ENCODE results near the gene PHOSPHO2. TPM values are rescaled to one million over a fixed set of nuclear protein-coding genes. Genes with fewer than 3 reads are reported as not detected.

The PHOSPHO2 gene
- total and polyA plus RNA-seq, 10 of the 15 experiments (the other 5 are each of a cell fraction or from before 2014, with no cell fraction given) = 2.7 to 7.6 (median 4.2) TPM

DNA sequence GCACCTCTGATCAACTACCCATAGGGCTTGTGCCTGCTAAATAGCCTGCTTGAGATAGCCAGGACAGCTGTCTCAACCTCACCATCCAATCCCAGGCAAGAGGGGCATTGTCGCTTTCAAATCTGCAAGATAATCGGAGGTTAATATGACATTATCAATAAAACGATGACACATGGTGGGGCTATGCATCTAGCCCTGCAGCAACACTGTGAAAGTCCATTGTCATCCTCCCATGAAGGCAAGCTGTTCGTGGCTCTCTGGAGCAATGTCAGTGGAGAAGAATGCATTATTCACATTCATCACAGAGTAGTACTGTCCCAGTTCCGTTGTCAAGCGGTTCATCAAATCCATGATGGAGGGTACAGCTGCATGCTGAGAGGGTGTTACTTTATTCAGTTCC, 20.4 kb downstream of the PHOSPHO2 start (continued):
- TF ChIP-seq, protein P1, sequence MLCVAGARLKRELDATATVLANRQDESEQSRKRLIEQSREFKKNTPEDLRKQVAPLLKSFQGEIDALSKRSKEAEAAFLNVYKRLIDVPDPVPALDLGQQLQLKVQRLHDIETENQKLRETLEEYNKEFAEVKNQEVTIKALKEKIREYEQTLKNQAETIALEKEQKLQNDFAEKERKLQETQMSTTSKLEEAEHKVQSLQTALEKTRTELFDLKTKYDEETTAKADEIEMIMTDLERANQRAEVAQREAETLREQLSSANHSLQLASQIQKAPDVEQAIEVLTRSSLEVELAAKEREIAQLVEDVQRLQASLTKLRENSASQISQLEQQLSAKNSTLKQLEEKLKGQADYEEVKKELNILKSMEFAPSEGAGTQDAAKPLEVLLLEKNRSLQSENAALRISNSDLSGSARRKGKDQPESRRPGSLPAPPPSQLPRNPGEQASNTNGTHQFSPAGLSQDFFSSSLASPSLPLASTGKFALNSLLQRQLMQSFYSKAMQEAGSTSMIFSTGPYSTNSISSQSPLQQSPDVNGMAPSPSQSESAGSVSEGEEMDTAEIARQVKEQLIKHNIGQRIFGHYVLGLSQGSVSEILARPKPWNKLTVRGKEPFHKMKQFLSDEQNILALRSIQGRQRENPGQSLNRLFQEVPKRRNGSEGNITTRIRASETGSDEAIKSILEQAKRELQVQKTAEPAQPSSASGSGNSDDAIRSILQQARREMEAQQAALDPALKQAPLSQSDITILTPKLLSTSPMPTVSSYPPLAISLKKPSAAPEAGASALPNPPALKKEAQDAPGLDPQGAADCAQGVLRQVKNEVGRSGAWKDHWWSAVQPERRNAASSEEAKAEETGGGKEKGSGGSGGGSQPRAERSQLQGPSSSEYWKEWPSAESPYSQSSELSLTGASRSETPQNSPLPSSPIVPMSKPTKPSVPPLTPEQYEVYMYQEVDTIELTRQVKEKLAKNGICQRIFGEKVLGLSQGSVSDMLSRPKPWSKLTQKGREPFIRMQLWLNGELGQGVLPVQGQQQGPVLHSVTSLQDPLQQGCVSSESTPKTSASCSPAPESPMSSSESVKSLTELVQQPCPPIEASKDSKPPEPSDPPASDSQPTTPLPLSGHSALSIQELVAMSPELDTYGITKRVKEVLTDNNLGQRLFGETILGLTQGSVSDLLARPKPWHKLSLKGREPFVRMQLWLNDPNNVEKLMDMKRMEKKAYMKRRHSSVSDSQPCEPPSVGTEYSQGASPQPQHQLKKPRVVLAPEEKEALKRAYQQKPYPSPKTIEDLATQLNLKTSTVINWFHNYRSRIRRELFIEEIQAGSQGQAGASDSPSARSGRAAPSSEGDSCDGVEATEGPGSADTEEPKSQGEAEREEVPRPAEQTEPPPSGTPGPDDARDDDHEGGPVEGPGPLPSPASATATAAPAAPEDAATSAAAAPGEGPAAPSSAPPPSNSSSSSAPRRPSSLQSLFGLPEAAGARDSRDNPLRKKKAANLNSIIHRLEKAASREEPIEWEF (IDR thresholded peaks at IDR 0.05; ENCODE audit: insufficient replicate concordance, low read depth, low read length) = no peak
- no peak for TF ChIP-seq YY1 (IDR thresholded peaks at IDR 0.05; ENCODE audit: low read depth, low read length)
- no peak for TF ChIP-seq ZNF622 (IDR thresholded peaks at IDR 0.05)
- TF ChIP-seq WRNIP1 (IDR thresholded peaks at IDR 0.05; ENCODE audit: borderline replicate concordance, low read depth, low read length) = no peak
- TF ChIP-seq RAD51 (IDR thresholded peaks at IDR 0.05) = no peak

DNA sequence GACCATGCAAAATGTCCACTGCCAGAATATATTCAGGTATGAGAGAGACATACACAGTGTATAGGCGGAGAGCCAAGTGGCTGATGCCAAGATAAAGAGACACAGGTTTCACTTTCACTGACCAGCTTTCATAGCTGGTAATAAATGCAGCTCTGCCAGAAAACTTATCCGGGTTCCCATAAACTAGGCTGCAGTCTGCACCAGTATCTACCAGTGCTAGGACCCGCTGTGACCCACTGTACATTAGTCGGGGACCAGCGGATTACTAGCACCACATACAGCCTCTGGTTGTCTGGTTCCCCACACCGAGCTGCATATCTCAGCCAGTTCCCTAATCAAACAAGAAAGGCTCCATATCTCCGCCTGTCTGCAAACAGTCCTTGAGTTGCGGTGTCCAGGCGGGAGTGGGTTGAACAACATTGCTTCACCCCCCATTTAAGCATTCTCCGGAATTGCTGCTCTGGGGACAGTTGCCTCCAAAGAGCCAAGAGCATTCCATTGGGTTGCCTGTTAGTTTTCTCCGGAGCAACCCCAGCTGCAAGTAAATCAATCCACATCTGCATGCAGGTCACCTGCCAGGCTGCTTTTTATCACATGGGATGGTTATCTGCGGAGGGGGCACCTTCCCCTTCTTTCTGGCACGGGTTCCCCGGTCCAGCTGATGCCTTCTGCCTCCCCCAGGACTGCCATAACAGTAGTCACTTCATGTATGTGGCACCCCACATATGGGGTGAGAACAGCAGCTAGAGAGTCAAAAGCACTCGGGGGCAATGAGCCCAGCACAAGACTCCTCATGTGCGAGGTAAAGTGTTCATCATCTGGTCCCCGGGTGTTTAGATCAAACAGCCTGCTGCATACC, 21.3 kb downstream of the PHOSPHO2 start:
- CTCF ChIA-PET = interaction anchor here (0.7 to 1.0 kb wide), 2 partner anchors 12 to 80 kb away, joined by 3 to 4 read pairs; no protein-coding TSS in a partner anchor
- intact Hi-C loops (cut with micrococcal nuclease; ENCODE audit: unreplicated experiment) (no loop called here), in situ Hi-C loops (cut with MboI) (no loop called here)
- FAIRE-seq = no peak
- DNase-seq (ENCODE audit: low read depth, low spot score) = no peak
- Histone ChIP-seq H3K79me2 (ENCODE audit: control insufficient read depth, insufficient read depth, low read length) (no peaks in the 10 kb centered on the region), H3K4me2 (ENCODE audit: control insufficient read depth, insufficient read depth) (no peak overlapping the region), H3K36me3 (ENCODE audit: control insufficient read depth in 2 of 2, insufficient read depth in 2 of 2, low read length in 1 of 2) (no peaks in the 10 kb centered on the region), H3K27me3 (replicated peaks in 1 of 2; ENCODE audit: control insufficient read depth in 2 of 2, insufficient read depth in 2 of 2, low read length in 1 of 2) (no peaks in the 10 kb centered on the region), H3K9ac (ENCODE audit: control insufficient read depth, insufficient read depth, low read length) (no peak overlapping the region), H3K9me3 (replicated peaks; ENCODE audit: control insufficient read depth, insufficient read depth, low read length) (no peaks in the 10 kb centered on the region), H3K4me3 (no peak overlapping the region), H4K20me1 (ENCODE audit: control insufficient read depth, insufficient read depth) (no peaks in the 10 kb centered on the region), H3K27ac (ENCODE audit: control insufficient read depth, insufficient read depth) (no peak overlapping the region), H2AFZ (ENCODE audit: control insufficient read depth, low read depth, low read length) (no peak overlapping the region), H3K4me1 (ENCODE audit: control insufficient read depth, insufficient read depth, low read length) (no peaks in the 10 kb centered on the region; the same call in 1 of the 2 replicates)
- POLR2A ChIA-PET = no interaction called here
- RAD21 ChIA-PET (ENCODE audit: unreplicated experiment) = no interaction called here
- SMC1A ChIA-PET (ENCODE audit: uncharacterized antibody, unreplicated experiment) = no interaction called here
- no peak for ATAC-seq
- no TSS peak for BruUV-seq (replicated peaks)
- no peak for TF ChIP-seq ELK1 (IDR thresholded peaks at IDR 0.05; ENCODE audit: low read depth, low read length)
- no peak for TF ChIP-seq ZNF622 (IDR thresholded peaks at IDR 0.05)
- TF ChIP-seq RFX5 (IDR thresholded peaks at IDR 0.05; ENCODE audit: low read depth, low read length) = no peak
- TF ChIP-seq RELB (IDR thresholded peaks at IDR 0.05; ENCODE audit: low read depth) = no peak
- TF ChIP-seq SIX5 (IDR thresholded peaks at IDR 0.05; ENCODE audit: low read depth, low read length, severe bottlenecking) = no peak
- TF ChIP-seq CBX5 (IDR thresholded peaks at IDR 0.05; ENCODE audit: low read depth) = no peak
- WGBS (ENCODE audit: insufficient coverage, insufficient replicate concordance, low lambda C conversion rate, missing lambda C conversion rate) = 80% methylated on average over 17 of the region's 17 CpGs
